GM20000 (cell line): ENCODE data around the gene ZNF182.
"Not testable (repeated sequence)": the region's sequence is repeated elsewhere in the genome, so short reads cannot be mapped to it uniquely, and the experiment has no call there.

Experiments
- DNase-seq: peaks from one replicate; pipeline ENCODE4 v3.0.0; 2012; ENCODE audit warnings: low spot score
- TF ChIP-seq, protein P1 (sequence below): IDR thresholded peaks from 2 replicates; pipeline ENCODE4 v1.5.1; 2012; ENCODE audit warnings: mild to moderate bottlenecking, control low read depth; ENCODE audit errors: extremely low read depth, missing control alignments

The ZNF182 gene

DNA sequence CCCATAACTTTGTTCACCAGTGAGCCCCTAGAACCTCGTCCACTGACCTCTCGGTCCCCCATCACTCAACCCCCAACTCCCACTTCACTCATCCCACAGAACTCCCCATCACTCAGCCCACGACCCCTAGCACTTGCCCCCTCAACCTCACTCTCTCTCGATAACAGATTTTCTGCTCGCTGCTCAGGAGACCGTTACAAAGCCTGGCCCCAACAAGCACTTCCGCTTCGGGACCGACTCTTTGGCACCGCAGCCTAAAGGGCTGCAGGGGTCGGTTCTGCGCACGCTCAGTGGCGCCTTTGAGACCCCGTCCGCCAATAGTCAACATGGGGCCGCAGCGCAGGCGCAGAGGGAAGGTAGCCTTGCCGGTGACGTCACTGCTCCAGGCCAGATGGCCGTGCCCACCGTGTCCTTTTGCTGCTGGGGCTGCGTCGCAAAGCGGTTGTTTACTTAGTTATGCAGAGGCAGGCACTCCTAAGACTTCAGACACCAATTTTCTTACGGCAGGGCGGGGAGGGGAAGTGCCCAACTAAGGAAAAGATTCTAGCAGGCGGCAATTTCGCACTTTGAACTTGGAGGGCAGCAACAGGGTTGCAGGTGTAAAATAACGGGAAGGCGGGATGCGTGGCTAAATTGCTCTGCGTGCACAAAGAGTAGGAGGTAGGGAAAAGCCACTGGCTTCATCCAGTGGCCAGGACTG lies at the start of gene ZNF182:
Gene ZNF182 (minus strand): TSS at position 232 of the 700 bp plus-strand sequence. CDS start 1,380 bp downstream, outside the sequence.
- TF ChIP-seq, protein P1, sequence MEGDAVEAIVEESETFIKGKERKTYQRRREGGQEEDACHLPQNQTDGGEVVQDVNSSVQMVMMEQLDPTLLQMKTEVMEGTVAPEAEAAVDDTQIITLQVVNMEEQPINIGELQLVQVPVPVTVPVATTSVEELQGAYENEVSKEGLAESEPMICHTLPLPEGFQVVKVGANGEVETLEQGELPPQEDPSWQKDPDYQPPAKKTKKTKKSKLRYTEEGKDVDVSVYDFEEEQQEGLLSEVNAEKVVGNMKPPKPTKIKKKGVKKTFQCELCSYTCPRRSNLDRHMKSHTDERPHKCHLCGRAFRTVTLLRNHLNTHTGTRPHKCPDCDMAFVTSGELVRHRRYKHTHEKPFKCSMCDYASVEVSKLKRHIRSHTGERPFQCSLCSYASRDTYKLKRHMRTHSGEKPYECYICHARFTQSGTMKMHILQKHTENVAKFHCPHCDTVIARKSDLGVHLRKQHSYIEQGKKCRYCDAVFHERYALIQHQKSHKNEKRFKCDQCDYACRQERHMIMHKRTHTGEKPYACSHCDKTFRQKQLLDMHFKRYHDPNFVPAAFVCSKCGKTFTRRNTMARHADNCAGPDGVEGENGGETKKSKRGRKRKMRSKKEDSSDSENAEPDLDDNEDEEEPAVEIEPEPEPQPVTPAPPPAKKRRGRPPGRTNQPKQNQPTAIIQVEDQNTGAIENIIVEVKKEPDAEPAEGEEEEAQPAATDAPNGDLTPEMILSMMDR, result no peak
- peak; percentile 92 for DNase-seq

- TF ChIP-seq, protein P1, result no peak
- DNase-seq, result no peak
Observed at GRCh38 chrX:48046846-48047245, 43.1 kb upstream of the ZNF182 start.

GRCh38 chrX:48045410-48046311 lies 41.9 kb upstream of the ZNF182 start:
- TF ChIP-seq, protein P1, result no peak
- DNase-seq, result no peak

GRCh38 chrX:48043056-48043455 lies 39.3 kb upstream of the ZNF182 start:
- DNase-seq, result no peak
- TF ChIP-seq, protein P1, result no peak

DNA sequence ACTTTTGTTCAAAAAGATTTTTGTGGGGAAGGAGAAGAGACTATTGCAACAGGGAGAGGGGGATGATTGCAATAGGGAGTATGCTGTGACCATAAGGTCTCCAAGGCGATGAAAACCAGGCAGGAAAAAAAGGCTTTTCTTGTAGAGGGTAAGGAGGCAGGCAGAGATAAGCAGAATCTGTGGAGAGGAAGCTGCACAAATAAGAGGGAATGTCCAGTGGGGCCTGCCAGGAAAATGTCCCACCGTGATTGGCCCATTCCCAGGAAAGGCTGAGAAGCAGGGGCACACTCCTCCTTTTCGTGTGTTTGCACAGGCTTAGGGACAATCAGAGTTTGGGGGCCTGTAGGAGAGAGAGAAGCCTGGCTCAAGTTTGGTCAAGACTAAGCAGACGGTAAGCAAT lies 32.1 kb upstream of the ZNF182 start:
- TF ChIP-seq, protein P1, result no peak
- no peak for DNase-seq

DNA sequence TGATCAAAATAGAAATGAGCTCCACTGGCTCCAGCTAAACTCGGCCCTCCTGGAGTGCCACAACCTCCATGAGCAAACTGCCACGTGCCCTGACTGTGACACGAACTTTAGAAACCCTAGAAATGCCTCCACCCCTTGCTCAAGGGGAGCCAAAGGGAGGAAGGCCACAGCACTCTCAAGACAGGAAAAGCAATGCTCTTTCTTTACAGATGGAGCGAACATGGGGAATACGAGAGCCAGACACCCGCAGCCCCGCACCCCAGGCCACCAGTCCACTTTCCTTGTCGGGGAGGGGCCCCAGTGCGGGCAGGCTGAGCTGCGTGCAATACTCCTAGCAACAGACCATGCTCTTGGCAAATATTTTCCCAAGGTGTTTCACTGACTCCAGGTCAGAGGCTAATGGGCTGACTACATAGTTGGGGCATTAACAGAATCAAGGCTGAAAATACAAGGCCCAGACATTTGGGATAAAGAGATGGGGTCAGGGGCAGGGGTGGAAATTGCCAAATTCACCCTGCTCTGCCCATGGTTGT lies 26.9 kb upstream of the ZNF182 start:
- not testable (repeated sequence) for DNase-seq

GRCh38 chrX:48030237-48030636 lies 26.4 kb upstream of the ZNF182 start:
- DNase-seq, result no peak
- TF ChIP-seq, protein P1, result no peak
